NCI-H524 (cell line): ENCODE measurements around the gene RHOD.
A peak's percentile ranks its signal among the peaks of the same experiment; 100 is the strongest.

Experiments used
- DNase-seq, 2 experiments: peaks; one replicate each; lab custom pipeline; 2025; lab: John Stamatoyannopoulos, UW

RHOD gene

GRCh38 chr11:67056267-67057204, at the start of gene RHOD:
RHOD (plus strand) TSS chr11:67056847; CDS start chr11:67056903, 56 bp downstream.
- DNase-seq, result no peak

GRCh38 chr11:67007126-67007525, 49.5 kb upstream of the RHOD start:
- DNase-seq, result no peak

- DNase-seq, result no peak
Observed at GRCh38 chr11:67010296-67010905, 46.2 kb upstream of the RHOD start.

GRCh38 chr11:67013511-67014045, 43.1 kb upstream of the RHOD start:
- DNase-seq, result no peak

- DNase-seq, result no peak
Observed at GRCh38 chr11:67014343-67014742, 42.3 kb upstream of the RHOD start.

GRCh38 chr11:67015048-67015447, 41.6 kb upstream of the RHOD start:
- DNase-seq, result no peak

GRCh38 chr11:67016550-67016949, 40.1 kb upstream of the RHOD start:
- no peak for DNase-seq

GRCh38 chr11:67020949-67021348, 35.7 kb upstream of the RHOD start:
- no peak for DNase-seq

GRCh38 chr11:67022341-67022933, 34.2 kb upstream of the RHOD start:
- DNase-seq, result peak in 1 of 2 experiments; percentile 16

- DNase-seq, result peak in 1 of 2 experiments; percentile 14
Observed at GRCh38 chr11:67022961-67023956, 33.4 kb upstream of the RHOD start, which contains the start of gene SYT12. SYT12 (plus strand) TSS chr11:67023134; CDS start chr11:67030145, 7,011 bp downstream.

GRCh38 chr11:67023957-67024353, 32.7 kb upstream of the RHOD start:
- no peak for DNase-seq

GRCh38 chr11:67024410-67024809, 32.2 kb upstream of the RHOD start:
- no peak for DNase-seq

GRCh38 chr11:67024966-67025365, 31.7 kb upstream of the RHOD start:
- DNase-seq, result no peak

GRCh38 chr11:67025750-67026149, 30.9 kb upstream of the RHOD start:
- DNase-seq, result no peak

- no peak for DNase-seq
Observed at GRCh38 chr11:67026941-67027340, 29.7 kb upstream of the RHOD start.

- no peak for DNase-seq
Observed at GRCh38 chr11:67027483-67027930, 29.1 kb upstream of the RHOD start.

- DNase-seq, result no peak
Observed at GRCh38 chr11:67027943-67028542, 28.6 kb upstream of the RHOD start.

- DNase-seq, result no peak
Observed at GRCh38 chr11:67029146-67029545, 27.5 kb upstream of the RHOD start.

- no peak for DNase-seq
Observed at GRCh38 chr11:67030976-67031375, 25.7 kb upstream of the RHOD start.

- no peak for DNase-seq
Observed at GRCh38 chr11:67031791-67032561, 24.7 kb upstream of the RHOD start.
